ENCODE results near the gene SYN1.

DNA sequence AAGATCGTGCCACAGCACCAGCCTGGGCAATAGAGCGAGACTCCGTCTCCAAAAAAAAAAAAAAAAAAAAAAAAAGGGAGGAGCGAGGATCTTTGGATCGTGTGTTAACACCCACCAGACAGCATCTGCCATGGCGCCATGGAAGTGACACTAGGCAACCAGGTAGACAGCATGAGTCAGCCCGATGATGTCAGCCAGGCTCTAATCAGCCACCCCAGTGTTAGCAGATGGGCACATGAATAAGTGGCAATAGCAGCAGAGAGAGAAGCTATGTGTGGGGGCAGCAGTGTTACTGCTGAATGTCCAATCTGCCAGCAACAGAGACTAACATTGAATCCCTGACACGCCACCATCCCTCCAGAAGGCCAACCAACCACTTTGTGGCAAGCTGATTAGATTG lies 6.6 kb downstream of the SYN1 start:
- TF ChIP-seq, protein P1, sequence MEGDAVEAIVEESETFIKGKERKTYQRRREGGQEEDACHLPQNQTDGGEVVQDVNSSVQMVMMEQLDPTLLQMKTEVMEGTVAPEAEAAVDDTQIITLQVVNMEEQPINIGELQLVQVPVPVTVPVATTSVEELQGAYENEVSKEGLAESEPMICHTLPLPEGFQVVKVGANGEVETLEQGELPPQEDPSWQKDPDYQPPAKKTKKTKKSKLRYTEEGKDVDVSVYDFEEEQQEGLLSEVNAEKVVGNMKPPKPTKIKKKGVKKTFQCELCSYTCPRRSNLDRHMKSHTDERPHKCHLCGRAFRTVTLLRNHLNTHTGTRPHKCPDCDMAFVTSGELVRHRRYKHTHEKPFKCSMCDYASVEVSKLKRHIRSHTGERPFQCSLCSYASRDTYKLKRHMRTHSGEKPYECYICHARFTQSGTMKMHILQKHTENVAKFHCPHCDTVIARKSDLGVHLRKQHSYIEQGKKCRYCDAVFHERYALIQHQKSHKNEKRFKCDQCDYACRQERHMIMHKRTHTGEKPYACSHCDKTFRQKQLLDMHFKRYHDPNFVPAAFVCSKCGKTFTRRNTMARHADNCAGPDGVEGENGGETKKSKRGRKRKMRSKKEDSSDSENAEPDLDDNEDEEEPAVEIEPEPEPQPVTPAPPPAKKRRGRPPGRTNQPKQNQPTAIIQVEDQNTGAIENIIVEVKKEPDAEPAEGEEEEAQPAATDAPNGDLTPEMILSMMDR (IDR thresholded peaks at IDR 0.05; ENCODE audit: poor library complexity, severe bottlenecking): no peak
- TF ChIP-seq POLR2AphosphoS5 (IDR thresholded peaks at IDR 0.05): no peak
- no peak for TF ChIP-seq MXI1 (conservative IDR thresholded peaks at IDR 0.05; ENCODE audit: poor library complexity, severe bottlenecking)
- TF ChIP-seq EZH2 (IDR thresholded peaks at IDR 0.05; ENCODE audit: borderline replicate concordance, insufficient read depth, low read length, poor library complexity, severe bottlenecking): no peak
